Peyer's patch (tissue), 4 donors: ENCODE data around the gene C18orf54. TPM values are rescaled to one million over a fixed set of nuclear protein-coding genes. Genes with fewer than 3 reads are reported as not detected.
A peak's percentile ranks its signal among the peaks of the same experiment; 100 is the strongest.

Source experiments
- DNase-seq, 3 donors: peaks; one replicate each; pipeline ENCODE4 v3.0.0-alpha.2; 2017 to 2019
- H3K27ac ChIP-seq, 4 donors: fragments of 200-600 bp; sonication (generic); one replicate each; pipeline ENCODE4 v1.5.1; 2016 to 2019
- H3K27me3 ChIP-seq, 2 donors: fragments of 200-600 bp; sonication (generic); one replicate each; pipeline ENCODE4 v1.5.1; 2019
- H3K36me3 ChIP-seq, 3 donors: fragments of 200-600 bp; sonication (generic); one replicate each; pipeline ENCODE4 v1.5.1; 2016 to 2019
- H3K4me1 ChIP-seq, 4 donors: fragments of 200-600 bp; sonication (generic); one replicate each; pipeline ENCODE4 v1.5.1; 2016 to 2019
- H3K4me3 ChIP-seq, 4 donors: fragments of 200-600 bp; sonication (generic); 1 replicate in 3 of 4; 2 replicates in 1 of 4; pipeline ENCODE4 v1.5.1; 2016 to 2019; ENCODE audit warnings: mild to moderate bottlenecking in 1 of 4
- H3K9me3 ChIP-seq, 4 donors: fragments of 200-600 bp; sonication (generic); one replicate each; pipeline ENCODE4 v1.5.1; 2016 to 2019; ENCODE audit warnings: mild to moderate bottlenecking in 1 of 4
- POLR2A ChIP-seq, 2 donors: fragments of 450-650 bp; IDR thresholded peaks; one replicate each; pipeline ENCODE4 v1.5.1; 2017; ENCODE audit warnings: antibody characterized with exemption in 2 of 2, mild to moderate bottlenecking in 2 of 2, moderate library complexity in 2 of 2
- total RNA-seq, 4 donors: library from RNA; depleted of rRNA; stranded (reverse); fragments of >200 nt; gene quantifications; one replicate each; pipeline ENCODE4 v1.1.0, GENCODE V29; 2016
- TF ChIP-seq, protein P1 (sequence below), 6 experiments: fragments of 450-650 bp in 4 of 6; fragments of 200-600 bp in 2 of 6; sonication (generic) in 1 of 6; IDR thresholded peaks; one replicate each; pipeline ENCODE4 v1.5.1; 2017 to 2019; ENCODE audit warnings: antibody characterized with exemption in 6 of 6, mild to moderate bottlenecking in 3 of 6, moderate library complexity in 1 of 6

Gene C18orf54
- total RNA-seq, 4 donors from 2014 or later: 0.57 to 2.5 (median 1.4) TPM

DNA sequence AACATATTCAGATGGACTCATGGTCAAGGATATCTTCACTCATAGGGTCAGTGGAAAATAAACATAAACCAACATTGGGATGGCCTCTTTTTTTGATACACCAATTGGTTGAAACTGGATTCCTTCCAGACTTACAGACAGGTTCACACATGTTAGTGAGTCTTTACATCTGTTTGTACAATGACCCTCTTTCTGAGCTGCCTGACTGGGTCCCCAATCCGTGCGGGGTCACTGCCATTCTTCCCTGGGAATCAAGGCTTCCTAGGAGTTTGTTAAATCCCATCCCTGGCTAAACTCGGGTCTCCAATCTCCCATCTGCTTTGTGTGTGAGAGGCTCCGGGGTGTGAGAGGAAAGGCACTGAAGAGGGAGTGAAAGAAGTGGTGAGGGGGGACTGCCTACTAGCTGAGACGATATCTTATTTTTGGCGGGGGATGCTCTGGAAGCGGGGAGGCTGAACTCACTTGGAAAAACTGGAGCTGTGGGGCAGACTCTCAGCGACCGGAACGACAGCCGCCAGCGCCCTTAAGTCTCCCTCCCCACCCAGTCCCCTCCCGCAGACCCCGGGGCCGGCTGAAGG is 535 bp upstream of the C18orf54 start:
- Histone ChIP-seq H3K4me3 (peak overlapping the region; percentile 54 to 76 (median 62)), H3K27me3 (no peaks in the 10 kb centered on the region), H3K9me3 (no peaks in the 10 kb centered on the region), H3K36me3 (no peaks in the 10 kb centered on the region), H3K4me1 (peaks cover 0 to 7% (median 0%) of the 10 kb centered on the region in 4 donors), H3K27ac (peak overlapping the region; percentile 45 to 78 (median 65))
- DNase-seq: no peak
- TF ChIP-seq POLR2A (IDR thresholded peaks at IDR 0.05): no peak
- TF ChIP-seq, protein P1, sequence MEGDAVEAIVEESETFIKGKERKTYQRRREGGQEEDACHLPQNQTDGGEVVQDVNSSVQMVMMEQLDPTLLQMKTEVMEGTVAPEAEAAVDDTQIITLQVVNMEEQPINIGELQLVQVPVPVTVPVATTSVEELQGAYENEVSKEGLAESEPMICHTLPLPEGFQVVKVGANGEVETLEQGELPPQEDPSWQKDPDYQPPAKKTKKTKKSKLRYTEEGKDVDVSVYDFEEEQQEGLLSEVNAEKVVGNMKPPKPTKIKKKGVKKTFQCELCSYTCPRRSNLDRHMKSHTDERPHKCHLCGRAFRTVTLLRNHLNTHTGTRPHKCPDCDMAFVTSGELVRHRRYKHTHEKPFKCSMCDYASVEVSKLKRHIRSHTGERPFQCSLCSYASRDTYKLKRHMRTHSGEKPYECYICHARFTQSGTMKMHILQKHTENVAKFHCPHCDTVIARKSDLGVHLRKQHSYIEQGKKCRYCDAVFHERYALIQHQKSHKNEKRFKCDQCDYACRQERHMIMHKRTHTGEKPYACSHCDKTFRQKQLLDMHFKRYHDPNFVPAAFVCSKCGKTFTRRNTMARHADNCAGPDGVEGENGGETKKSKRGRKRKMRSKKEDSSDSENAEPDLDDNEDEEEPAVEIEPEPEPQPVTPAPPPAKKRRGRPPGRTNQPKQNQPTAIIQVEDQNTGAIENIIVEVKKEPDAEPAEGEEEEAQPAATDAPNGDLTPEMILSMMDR (IDR thresholded peaks at IDR 0.05): no peak

DNA sequence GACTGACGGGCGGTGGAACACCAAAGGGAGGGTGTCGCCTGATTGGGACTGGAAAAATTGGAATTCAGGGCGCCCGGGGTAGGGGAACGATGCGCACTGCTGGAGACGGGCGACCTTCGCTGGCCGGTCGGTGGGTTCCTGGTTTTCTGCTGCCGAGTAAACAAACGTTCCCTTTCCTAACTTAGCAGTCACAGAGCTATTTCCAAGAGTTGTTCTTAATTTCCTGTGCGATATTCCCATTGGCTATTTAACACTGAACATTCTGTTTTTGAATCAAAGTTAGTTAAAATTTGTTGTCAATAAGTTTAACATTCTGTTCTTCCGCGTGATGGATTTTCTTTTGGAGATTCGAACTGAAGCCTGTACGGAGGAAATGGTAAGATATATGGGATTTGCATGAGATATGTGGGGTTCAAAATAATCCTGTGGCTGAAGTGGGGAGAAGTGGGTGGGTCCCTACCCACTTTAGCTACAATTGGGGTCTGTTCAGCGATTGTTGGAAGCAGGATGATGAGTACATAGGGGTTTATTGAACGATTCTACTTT is 862 bp downstream of the C18orf54 start:
- no peaks in the 10 kb centered on the region for H3K27me3 ChIP-seq
- no peaks in the 10 kb centered on the region for H3K36me3 ChIP-seq
- TF ChIP-seq, protein P1 (IDR thresholded peaks at IDR 0.05): no peak
- TF ChIP-seq POLR2A (IDR thresholded peaks at IDR 0.05): no peak
- DNase-seq: no peak
- peak overlapping the region in 3 of 4 donors; percentile 45 to 78 (median 60) for H3K27ac ChIP-seq
- peaks cover 0 to 7% (median 0%) of the 10 kb centered on the region in 4 donors for H3K4me1 ChIP-seq
- peak overlapping the region; percentile 54 to 76 (median 62) for H3K4me3 ChIP-seq
- H3K9me3 ChIP-seq: no peaks in the 10 kb centered on the region

GRCh38 chr18:54359233-54359632 is 1.5 kb downstream of the C18orf54 start:
- Histone ChIP-seq H3K4me3 (peak overlapping the region in 1 of 4 donors; percentile 54), H3K9me3 (no peaks in the 10 kb centered on the region), H3K36me3 (no peaks in the 10 kb centered on the region), H3K27ac (no peak overlapping the region), H3K4me1 (peaks cover 0 to 7% (median 0%) of the 10 kb centered on the region in 4 donors), H3K27me3 (no peaks in the 10 kb centered on the region)
- no peak for TF ChIP-seq POLR2A (IDR thresholded peaks at IDR 0.05)
- TF ChIP-seq, protein P1 (IDR thresholded peaks at IDR 0.05): no peak
- DNase-seq: no peak

DNA sequence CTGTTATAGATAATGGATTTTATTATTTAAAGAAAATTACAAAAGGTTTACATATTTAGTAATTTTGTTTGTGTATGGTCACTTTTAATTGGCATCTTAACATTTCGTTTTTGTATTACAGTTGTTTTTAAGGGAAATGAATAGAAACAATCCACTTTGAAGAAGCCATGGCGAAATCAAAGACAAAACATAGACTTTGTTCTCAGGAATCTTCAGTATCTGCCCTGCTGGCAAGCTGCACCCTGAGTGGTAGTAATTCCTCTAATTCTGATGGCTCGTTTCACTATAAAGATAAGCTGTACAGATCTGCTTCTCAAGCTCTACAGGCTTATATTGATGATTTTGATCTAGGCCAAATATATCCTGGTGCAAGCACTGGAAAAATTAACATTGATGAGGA is 2.7 kb downstream of the C18orf54 start:
- Histone ChIP-seq H3K9me3 (no peaks in the 10 kb centered on the region), H3K27me3 (no peaks in the 10 kb centered on the region)
- no peak for DNase-seq

DNA sequence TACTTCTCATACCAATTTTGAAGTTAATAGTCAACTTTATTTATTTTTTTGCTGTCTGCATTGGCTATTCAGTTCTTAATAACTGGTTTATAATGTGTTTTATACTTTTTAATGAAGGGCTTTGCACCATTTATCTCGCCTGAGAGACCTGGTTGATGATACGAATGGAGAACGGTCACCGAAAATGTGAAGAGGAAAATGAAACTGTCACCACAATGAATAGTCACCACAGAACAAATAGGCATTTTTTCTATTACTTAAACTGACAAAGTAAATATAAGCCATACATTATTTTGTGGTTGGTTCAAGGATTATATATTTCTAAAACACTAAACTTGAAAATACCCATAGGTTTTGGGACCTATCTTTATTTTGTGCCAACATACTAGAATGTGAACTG is 20.4 kb downstream of the C18orf54 start:
- TF ChIP-seq, protein P1 (IDR thresholded peaks at IDR 0.05): no peak
- no peak for TF ChIP-seq POLR2A (IDR thresholded peaks at IDR 0.05)
- Histone ChIP-seq H3K27me3 (no peaks in the 10 kb centered on the region), H3K27ac (no peak overlapping the region), H3K4me3 (no peak overlapping the region), H3K4me1 (no peaks in the 10 kb centered on the region), H3K9me3 (no peaks in the 10 kb centered on the region), H3K36me3 (no peaks in the 10 kb centered on the region)
- no peak for DNase-seq

More for the DNA sequence above, 2.7 kb downstream of the C18orf54 start:
- no peaks in the 10 kb centered on the region for H3K36me3 ChIP-seq
- peaks cover 0 to 7% (median 0%) of the 10 kb centered on the region in 4 donors for H3K4me1 ChIP-seq
- TF ChIP-seq, protein P1 (IDR thresholded peaks at IDR 0.05): no peak
- no peak for TF ChIP-seq POLR2A (IDR thresholded peaks at IDR 0.05)
- H3K27ac ChIP-seq: no peak overlapping the region
- no peak overlapping the region for H3K4me3 ChIP-seq
